Femur (tissue), 1 donor: ENCODE results near the gene ASIC3.
A peak's percentile ranks its signal among the peaks of the same experiment; 100 is the strongest.

ENCODE experiments used
- DNase-seq: peaks from one replicate; pipeline ENCODE4 v3.0.0-alpha.2; 2017

Gene ASIC3

GRCh38 chr7:151074817-151075661, 26.7 kb downstream of the ASIC3 start:
- no peak for DNase-seq

GRCh38 chr7:151075662-151075971, 27.3 kb downstream of the ASIC3 start:
- no peak for DNase-seq

DNA sequence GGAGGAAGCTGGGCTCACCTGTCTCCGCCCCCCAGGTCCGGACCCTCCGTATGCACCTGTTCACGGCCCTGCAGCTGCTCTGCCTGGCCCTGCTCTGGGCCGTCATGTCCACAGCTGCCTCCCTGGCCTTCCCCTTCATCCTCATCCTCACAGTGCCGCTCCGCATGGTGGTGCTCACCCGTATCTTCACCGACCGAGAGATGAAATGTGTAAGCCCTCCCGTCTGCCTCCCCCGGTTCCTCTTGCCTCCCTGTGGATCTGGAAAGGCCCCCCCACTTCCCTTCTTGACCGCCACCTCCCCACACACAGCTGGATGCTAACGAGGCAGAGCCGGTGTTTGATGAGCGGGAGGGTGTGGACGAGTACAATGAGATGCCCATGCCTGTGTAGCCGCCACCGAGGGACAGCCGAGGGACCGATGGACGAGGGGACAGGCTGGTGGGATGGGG, 27.7 kb downstream of the ASIC3 start:
- DNase-seq: no peak

DNA sequence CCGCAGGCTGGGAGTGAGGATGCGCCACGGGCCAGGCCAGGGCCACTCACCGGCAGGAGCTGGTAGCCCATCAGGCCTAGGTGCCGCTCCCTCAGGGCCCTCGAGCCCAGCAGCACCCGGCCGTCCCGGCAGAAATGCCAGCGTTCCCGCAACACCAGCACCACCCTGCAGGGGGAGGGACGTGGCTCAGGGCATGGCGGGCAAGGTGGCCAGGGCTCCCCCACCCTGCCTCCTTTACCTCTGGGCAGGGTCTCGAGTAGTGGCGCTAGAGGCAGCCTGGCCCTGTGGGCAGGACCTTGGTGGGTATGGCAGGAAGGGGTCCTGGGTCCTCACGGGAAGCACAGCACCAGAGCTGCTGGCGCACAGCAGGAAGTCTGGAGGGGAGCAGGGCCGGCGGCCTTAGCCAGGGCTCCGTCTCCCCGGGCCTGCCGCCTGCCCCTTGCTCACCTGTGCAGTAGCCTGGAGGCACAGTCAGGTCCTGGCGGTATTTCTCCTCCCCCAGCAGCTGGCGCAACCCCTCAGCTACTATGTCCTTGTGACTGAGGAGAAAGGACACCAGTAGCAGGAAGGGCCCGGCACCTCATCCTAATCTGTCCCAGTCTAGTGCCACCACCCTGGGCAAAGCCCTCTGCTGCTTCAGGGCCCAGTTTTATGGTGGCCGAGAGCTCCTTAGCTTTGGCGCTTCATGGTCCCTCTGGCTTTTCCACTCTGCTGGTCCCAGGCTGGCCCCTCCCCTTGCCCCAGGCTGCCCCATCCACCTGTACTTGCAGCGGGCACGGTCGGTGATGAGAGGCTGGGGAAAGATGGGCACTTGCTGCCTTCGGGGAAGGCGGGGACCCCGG, 28.8 kb downstream of the ASIC3 start:
- no peak for DNase-seq

GRCh38 chr7:151077705-151078232, 29.4 kb downstream of the ASIC3 start:
- no peak for DNase-seq

DNA sequence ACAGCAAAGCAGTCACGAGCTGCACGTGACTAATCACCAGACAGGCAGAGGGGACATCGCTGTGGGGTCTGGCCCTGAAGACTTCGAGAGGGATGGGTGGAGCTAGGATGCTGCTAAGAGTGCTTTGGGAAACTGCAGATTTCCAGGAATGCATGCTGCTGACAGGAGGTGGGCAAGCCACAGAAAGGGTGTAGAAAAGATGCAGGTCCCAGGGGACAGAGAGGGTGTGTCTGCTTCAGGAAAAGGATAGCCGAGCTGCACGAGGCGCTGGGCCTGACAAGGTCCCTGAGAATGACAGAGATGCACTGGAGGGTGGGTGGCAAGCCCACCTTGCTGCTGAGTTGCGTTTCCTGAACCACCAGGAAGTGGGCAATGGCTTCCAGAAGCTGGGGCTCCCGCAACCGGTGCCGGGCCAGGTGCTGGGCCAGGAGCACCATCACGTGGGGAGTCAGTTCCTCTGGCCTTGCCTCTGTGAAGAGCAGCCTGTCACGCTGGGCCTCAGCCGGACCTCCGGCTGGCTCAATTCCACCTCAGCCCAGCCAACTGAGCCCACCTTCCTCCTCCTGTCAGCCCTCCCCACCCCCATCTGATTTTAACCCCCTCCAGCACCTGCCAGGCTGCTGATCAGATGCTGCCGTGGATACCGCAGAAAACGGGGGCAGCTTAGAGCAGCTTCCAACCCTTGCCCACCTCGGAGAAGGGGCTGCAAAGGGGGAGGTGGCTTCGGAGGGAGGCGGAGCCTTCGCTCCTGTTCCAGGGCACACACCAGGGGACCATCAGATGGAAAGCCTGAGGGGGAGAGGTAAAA, 30.1 kb downstream of the ASIC3 start:
- DNase-seq: no peak

GRCh38 chr7:151079199-151079910, 31.0 kb downstream of the ASIC3 start:
- no peak for DNase-seq

DNA sequence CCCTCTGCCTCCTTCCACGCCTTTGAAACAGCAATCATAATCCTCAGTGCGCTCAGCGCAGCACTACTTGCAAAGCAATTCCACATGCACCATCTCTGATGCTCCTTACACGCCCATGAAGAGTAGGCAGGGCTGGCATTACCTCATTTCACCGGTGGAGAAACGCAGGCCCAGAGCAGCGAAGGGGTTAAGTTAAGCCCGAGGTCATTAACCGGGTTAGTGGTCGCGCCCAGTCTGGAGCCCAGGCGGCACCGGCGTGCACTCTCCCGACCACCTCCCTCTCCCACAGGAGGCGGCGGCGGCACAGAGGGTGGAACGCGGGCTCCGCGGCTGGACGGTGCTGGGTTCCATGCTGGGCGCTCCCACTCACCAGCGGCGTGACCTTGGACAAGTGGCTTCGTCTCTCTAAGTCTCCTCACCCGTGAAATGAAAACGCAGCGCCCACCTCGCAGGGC, 31.8 kb downstream of the ASIC3 start:
- DNase-seq: no peak

GRCh38 chr7:151080522-151081169, 32.3 kb downstream of the ASIC3 start, which contains the start of gene FASTK:
Gene FASTK (minus strand): TSS chr7:151080809. CDS start chr7:151080766, 43 bp downstream.
- peak; percentile 95 for DNase-seq

DNA sequence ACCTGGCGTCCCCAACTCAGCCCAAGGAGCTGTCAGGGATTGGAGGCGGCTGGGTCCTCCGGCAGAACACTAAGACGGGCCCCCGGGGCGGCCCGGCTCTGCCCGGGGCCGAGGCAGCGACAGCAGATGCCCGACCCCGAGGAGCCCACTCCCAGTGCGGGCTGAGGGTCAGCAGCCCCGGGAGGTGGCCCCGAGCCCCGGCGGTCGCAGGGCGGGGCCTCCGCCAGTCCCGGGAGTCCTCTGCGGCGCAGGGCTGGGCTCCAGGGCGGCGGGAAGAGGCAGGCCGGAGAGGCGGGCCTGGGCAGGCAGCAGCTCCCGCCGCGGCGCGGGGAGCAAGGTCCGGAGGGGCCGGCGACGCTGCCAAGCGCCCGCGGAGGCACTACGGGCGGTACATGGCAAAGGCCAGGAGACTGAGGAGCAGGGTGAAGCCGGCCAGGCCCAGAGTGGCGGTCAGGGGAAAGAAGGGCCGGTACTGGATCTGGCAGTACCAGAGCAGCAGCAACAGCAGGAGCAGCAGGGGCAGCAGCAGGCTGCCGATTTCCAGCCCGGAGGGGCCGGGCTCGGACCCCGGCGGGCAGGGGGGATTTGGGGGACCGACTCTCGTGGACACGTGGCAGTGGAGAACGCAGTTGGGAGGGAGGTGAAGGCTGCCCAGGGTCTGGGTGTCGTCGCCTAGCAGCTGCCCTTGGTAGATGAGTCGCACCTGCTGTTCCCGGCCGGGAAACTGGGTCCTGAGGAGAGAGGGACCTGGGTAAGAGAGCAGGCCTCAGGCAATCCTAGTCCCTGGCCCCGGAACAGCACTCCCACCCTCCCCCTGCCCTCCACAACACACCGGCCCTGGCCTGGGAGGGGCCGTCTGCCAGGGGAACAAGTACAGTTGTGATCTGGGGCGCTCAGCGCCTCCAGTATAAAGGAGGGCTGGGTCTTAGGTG, 33.1 kb downstream of the ASIC3 start:
- peak; percentile 57 for DNase-seq

DNA sequence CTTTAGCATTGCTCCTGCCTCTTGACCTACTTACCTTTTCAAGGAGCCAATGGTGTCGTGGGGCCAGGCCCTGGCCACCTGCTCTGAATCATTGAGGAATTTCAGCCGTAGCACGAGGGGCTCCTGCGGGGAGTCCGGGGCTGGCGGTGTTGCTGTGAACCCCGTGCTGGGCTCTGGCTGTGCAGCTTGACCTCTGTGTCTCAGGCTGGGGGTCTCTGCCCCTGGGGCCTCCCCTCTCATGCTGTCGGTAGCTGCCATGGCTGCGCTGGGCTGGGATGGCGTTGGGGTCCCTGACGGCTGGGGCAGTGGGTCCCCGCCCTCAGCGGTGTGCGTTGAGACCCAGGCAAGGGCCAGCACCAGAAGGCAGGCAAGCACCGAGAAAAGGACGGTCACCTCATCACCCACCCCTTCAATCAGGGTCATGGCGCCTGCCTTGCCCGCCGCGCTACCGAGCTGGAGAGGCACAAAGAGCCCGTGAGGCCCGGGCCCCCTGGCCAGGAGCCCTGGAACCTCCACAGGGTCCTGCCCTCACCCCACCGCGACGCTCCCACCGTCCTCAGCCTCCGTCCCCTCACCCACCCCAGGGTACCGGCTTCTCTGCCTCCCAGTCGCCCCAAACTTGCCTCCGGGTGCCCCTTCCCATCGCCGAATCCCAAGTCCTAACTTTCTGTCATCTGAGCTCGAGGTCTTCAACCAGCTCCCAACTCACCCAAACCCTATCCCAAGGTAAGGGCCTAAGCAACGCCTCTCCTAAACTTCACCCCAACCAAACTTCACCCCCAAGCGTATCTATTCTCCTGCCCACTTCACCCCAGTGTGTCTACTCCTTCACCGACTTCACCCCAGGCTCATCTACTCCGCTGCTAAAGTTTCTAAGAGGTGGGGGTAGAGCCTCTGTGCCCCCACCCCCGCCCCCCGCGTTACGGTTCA, 34.1 kb downstream of the ASIC3 start:
- peak; percentile 28 for DNase-seq

- peak; percentile 78 for DNase-seq
Observed at GRCh38 chr7:151083071-151083823, 34.9 kb downstream of the ASIC3 start, which contains the start of gene TMUB1. Gene TMUB1 (minus strand): TSS chr7:151083493. CDS start chr7:151082563, 930 bp downstream.

DNA sequence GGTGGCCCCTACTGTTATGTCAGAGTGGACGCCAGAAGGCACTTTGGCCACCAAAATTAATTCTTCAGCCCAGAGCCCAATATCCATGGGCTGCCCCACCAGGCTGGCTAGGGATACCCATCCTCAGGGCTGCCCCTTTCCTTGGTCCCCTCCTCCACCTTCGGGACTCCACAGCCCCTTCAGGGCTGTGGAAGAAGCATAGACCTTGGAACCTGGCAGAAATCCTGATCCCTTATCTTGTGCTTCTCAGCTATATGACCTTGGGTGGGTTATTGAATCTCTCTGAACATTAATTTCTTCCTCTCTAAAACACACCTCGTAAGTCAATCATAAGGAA, 35.5 kb downstream of the ASIC3 start:
- no peak for DNase-seq

- no peak for DNase-seq
Observed at GRCh38 chr7:151085329-151085690, 37.0 kb downstream of the ASIC3 start.

- DNase-seq: peak; percentile 93
Observed at GRCh38 chr7:151085691-151086620, 37.6 kb downstream of the ASIC3 start, which contains the start of gene AGAP3. Gene AGAP3 (plus strand): TSS chr7:151086475. CDS start chr7:151086742, 267 bp downstream.

GRCh38 chr7:151086802-151087244, 38.5 kb downstream of the ASIC3 start:
- DNase-seq: no peak
